Ishikawa (cell line): ENCODE measurements around the gene DMD.

Source experiments
- CEBPB ChIP-seq: IDR thresholded peaks from 2 replicates; pipeline ENCODE4 v1.6.1; 2012
- CREB1 ChIP-seq: IDR thresholded peaks from 2 replicates; pipeline ENCODE4 v1.6.1; 2012; ENCODE audit warnings: low read depth
- EGR1 ChIP-seq: IDR thresholded peaks from 2 replicates; pipeline ENCODE4 v1.6.1; 2012
- EP300 ChIP-seq: IDR thresholded peaks from 2 replicates; pipeline ENCODE4 v1.6.1; 2012; ENCODE audit warnings: borderline replicate concordance
- FOXM1 ChIP-seq: IDR thresholded peaks from 2 replicates; pipeline ENCODE4 v1.6.1; 2012; ENCODE audit warnings: low read depth, borderline replicate concordance
- MAX ChIP-seq: IDR thresholded peaks from 2 replicates; pipeline ENCODE4 v1.6.1; 2012
- NFIC ChIP-seq: IDR thresholded peaks from 2 replicates; pipeline ENCODE4 v1.6.1; 2012
- RAD21 ChIP-seq: IDR thresholded peaks from 2 replicates; pipeline ENCODE4 v1.6.1; 2012; ENCODE audit warnings: low read depth
- REST ChIP-seq: IDR thresholded peaks from 2 replicates; pipeline ENCODE4 v1.6.1; 2012; ENCODE audit warnings: low read depth, mild to moderate bottlenecking
- TAF1 ChIP-seq: IDR thresholded peaks from 2 replicates; pipeline ENCODE4 v1.6.1; 2012; ENCODE audit warnings: low read depth, mild to moderate bottlenecking
- TCF12 ChIP-seq: IDR thresholded peaks from 2 replicates; pipeline ENCODE4 v1.6.1; 2012; ENCODE audit warnings: low read depth
- TEAD4 ChIP-seq: IDR thresholded peaks from 2 replicates; pipeline ENCODE4 v1.6.1; 2012
- USF1 ChIP-seq: IDR thresholded peaks from 2 replicates; pipeline ENCODE4 v1.6.1; 2012
- YY1 ChIP-seq: IDR thresholded peaks from 2 replicates; pipeline ENCODE4 v1.6.1; 2012; ENCODE audit warnings: low read depth
- ZBTB7A ChIP-seq: IDR thresholded peaks from 2 replicates; pipeline ENCODE4 v1.6.1; 2012; ENCODE audit warnings: low read depth

DMD gene

GRCh38 chrX:33132569-33132968 lies 78.8 kb downstream of the DMD start:
- TF ChIP-seq REST: no peak
- TF ChIP-seq TAF1: no peak
- no peak for TF ChIP-seq CREB1
- no peak for TF ChIP-seq EGR1
- no peak for TF ChIP-seq MAX
- no peak for TF ChIP-seq FOXM1
- TF ChIP-seq TCF12: no peak
- no peak for TF ChIP-seq RAD21
- TF ChIP-seq YY1: no peak
- TF ChIP-seq ZBTB7A: no peak
- no peak for TF ChIP-seq TEAD4
- no peak for TF ChIP-seq EP300
- TF ChIP-seq USF1: no peak
- TF ChIP-seq CEBPB: no peak
- no peak for TF ChIP-seq NFIC

DNA sequence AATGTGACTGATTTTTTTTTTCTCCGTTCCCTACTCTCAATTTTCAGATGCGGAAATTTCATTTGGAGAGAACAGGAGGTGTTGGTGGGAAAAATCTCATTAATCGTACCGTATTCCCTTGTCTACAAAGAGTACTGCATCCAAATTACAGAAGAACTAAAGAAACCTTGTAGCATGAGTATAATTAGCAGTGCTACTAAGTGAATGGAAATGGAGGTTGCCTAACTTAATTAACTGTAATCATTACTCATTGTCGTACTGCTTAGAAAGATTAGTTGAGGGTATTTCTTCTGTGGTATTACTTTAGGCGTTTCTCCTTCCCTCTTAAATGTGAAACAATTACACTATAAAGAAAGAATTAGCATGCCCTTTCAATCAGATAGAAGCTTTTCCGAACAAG lies 81.7 kb downstream of the DMD start:
- no peak for TF ChIP-seq TEAD4

DNA sequence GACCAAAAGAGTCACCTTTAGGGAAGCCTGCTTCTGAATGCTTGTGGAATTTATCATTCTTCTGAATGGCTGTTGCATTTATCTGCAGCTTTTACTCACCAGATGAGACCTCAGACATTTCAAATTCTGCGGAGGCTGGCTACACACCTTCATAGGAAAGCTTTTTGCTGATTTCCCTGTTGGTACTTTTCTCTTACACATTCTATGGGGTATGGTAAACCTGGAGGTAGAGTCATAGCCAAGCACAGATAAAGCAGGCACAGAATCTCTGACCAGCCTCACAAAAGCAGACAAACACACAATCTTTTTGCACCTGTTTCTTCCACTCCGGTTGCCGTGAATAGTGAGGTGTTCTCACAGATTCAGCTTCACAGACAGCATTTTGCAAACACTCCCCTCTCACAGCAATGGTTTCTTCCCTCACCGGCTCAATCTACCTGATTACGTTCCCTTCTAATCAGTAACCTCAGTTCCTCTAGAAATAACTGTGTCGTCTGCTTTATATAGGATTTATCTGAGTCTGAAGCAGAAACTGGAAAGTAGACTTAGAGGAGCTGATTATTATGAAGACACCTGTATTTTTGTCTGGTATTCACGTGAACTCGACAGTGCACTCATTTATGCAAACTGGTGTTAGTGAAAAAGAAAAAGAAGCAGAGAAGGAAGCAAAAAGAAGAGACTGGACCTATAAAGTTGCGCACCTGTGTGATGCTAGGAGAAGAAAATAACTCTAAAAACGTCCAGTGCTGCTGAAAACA lies 83.1 kb downstream of the DMD start:
- no peak for TF ChIP-seq ZBTB7A
- no peak for TF ChIP-seq TAF1
- no peak for TF ChIP-seq EGR1
- no peak for TF ChIP-seq NFIC
- no peak for TF ChIP-seq FOXM1
- TF ChIP-seq REST: no peak
- TF ChIP-seq USF1: no peak
- no peak for TF ChIP-seq CREB1
- no peak for TF ChIP-seq CEBPB
- no peak for TF ChIP-seq YY1

DNA sequence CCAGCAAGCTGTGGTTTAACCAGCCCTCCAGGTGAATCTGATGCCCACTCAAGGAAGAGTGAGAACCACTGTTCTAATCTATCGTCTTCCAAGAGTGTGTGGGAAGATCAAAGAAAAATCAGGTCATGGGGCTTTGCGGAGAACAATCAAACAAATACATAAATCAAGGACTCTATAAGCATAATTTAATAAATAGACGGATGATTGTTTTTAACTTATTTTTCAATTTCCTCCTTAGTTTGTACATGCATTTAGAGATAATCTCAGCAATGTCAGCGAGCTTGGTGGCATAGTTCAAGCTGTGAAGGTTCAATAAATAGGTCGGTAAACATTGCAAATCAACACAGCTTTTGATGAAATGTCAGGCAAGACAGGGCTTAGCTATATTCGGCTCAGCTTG lies 84.9 kb downstream of the DMD start:
- TF ChIP-seq CEBPB: no peak
- no peak for TF ChIP-seq TAF1
- no peak for TF ChIP-seq TCF12
- TF ChIP-seq YY1: no peak
- no peak for TF ChIP-seq REST
- no peak for TF ChIP-seq CREB1
- TF ChIP-seq TEAD4: no peak
- TF ChIP-seq ZBTB7A: no peak
- no peak for TF ChIP-seq FOXM1

- no peak for TF ChIP-seq FOXM1
- no peak for TF ChIP-seq EP300
- TF ChIP-seq USF1: no peak
- TF ChIP-seq TCF12: no peak
- no peak for TF ChIP-seq CREB1
- TF ChIP-seq NFIC: no peak
- no peak for TF ChIP-seq ZBTB7A
- TF ChIP-seq RAD21: no peak
- TF ChIP-seq MAX: no peak
- no peak for TF ChIP-seq REST
- no peak for TF ChIP-seq EGR1
- no peak for TF ChIP-seq YY1
- TF ChIP-seq CEBPB: no peak
- no peak for TF ChIP-seq TAF1
- TF ChIP-seq TEAD4: no peak
Observed at GRCh38 chrX:33109858-33110257, 101.5 kb downstream of the DMD start.
